Measurements from ENCODE around the gene AASDHPPT. TPM values are rescaled to one million over a fixed set of nuclear protein-coding genes. Genes with fewer than 3 reads are reported as not detected.
"Not testable (repeated sequence)": the region's sequence is repeated elsewhere in the genome, so short reads cannot be mapped to it uniquely, and the experiment has no call there.

AASDHPPT gene, protein sequence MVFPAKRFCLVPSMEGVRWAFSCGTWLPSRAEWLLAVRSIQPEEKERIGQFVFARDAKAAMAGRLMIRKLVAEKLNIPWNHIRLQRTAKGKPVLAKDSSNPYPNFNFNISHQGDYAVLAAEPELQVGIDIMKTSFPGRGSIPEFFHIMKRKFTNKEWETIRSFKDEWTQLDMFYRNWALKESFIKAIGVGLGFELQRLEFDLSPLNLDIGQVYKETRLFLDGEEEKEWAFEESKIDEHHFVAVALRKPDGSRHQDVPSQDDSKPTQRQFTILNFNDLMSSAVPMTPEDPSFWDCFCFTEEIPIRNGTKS
- 72.9 and 73.8 TPM in 2 replicates for total RNA-seq (2014; rRNA removed; shearing (Covaris generic))

DNA sequence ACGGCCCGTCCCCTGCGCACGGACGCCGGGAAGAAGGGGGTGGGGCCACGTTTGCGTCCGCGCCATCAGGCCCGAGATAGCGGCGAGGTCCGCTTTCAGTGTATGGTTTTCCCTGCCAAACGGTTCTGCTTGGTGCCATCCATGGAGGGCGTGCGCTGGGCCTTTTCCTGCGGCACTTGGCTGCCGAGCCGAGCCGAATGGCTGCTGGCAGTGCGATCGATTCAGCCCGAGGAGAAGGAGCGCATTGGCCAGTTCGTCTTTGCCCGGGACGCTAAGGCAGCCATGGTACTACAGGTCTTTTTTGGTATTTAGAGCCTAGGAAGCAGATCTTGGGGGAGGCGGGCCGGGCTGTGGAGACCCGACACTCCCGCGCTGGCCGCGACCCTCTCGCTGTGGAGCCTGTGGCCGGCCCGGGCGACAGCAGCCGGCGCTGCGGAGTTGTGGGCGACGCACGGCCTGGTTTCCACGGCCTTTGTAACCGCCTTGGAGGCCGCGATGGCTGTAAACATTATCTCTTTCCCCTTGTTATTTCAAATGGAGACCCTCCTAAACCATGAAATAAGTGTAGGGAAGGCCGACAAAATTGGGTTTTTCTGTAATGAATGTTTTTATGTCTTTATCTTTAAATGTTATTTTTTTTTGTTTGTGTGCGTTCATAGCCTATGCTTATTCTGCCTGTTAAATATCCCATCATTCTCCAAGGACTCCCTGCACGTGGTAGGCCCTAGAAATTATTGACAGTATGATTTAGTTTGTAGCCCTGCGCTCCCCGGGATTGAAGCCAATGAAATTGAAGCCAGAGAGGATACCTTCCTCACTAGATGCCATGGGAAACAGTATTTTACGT, at the start of gene AASDHPPT:
Gene AASDHPPT (plus strand): TSS at position 54 of the 847 bp plus-strand sequence. CDS start 49 bp downstream, at position 103.
- peak within 1 kb of the TSS; percentile 99 for H3K4me3 ChIP-seq
- H3K27ac ChIP-seq = peak within 1 kb of the TSS; percentile 94
- peaks cover 27% of the 10 kb centered on the region for H3K36me3 ChIP-seq
- no peaks in the 10 kb centered on the region for H3K27me3 ChIP-seq
- DNase-seq = peak in 1 of 2 experiments; percentile 44
- H3K4me1 ChIP-seq = no peaks in the 10 kb centered on the region; the same call in 1 of the 2 replicates
- H3K9me3 ChIP-seq (replicated peaks) = no peaks in the 10 kb centered on the region

DNA sequence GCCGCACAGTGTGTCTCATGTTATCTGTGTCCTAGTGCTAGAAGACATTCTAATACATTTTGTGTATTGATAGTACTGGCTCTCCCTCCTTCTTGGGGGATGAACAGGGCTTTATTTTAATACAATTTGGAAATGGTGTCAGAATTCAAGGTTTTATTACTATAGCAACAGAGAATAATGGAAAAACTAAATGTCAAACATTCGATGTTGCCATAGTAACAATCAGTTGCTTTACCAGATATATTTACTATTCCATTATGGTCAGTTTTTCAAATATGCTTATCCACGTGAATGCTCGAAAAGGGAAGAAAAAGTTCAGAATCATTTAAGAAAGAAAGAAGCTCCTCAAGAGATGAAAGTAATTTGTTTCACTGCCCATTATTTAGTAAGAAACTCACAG, 46.9 kb upstream of the AASDHPPT start:
- Histone ChIP-seq H3K4me3 (no peak overlapping the region), H3K9me3 (replicated peaks) (no peaks in the 10 kb centered on the region), H3K4me1 (no peaks in the 10 kb centered on the region), H3K36me3 (no peaks in the 10 kb centered on the region), H3K27ac (no peak overlapping the region), H3K27me3 (no peaks in the 10 kb centered on the region)
- DNase-seq = no peak

DNA sequence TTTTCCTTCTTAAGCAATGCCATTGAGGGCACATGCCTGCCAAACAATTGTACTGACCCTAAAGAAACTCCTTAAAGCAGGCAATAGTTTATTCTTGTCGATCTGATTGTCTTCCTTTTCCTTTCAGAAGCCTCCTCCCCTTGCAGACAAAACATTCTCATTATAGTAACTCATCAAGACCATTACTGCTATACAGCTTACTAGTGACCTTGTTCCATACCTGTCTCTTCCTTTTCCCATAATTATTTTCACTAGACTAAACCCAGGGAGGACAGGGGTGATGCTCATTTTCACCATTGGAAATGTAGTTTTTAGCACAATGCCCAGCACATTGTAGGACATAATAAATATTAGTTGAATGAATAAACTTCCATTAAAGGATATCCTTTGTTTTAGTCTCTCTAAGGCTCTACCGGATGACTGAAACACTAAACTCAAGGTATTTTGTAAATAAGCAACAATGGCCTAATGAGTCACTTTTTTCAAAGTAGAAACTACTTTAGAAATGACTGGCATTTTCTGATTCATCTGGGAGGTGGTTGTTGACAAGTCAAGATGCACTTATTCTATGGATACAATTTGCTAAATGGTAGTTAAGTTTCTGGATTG, 46.2 kb upstream of the AASDHPPT start:
- no peaks in the 10 kb centered on the region for H3K36me3 ChIP-seq
- DNase-seq = no peak

GRCh38 chr11:106031936-106032335, 45.5 kb upstream of the AASDHPPT start:
- Histone ChIP-seq H3K27ac (no peak overlapping the region), H3K36me3 (no peaks in the 10 kb centered on the region)

More for the DNA sequence above, 46.2 kb upstream of the AASDHPPT start:
- H3K27ac ChIP-seq = no peak overlapping the region
- no peak overlapping the region for H3K4me3 ChIP-seq
- no peaks in the 10 kb centered on the region for H3K27me3 ChIP-seq
- no peaks in the 10 kb centered on the region for H3K9me3 ChIP-seq (replicated peaks)
- H3K4me1 ChIP-seq = no peaks in the 10 kb centered on the region

DNA sequence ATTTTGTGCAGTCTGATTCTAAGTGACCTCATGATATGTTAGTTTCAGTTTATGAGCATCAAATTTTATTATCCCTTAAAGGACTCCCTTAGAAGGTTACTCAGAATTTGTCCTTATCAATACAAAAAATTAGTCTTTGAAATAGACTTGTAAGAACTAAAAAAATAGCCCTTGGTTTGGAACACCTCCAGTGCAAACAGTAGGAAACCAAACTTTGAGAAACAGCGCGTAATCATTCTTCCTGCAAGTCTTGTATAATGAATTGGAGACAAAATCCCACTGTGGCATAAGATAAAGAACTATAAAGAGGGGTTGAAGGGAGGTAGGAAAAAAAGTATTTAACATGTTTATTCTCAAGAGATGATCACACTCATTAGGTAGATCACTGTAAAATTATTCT, 44.6 kb upstream of the AASDHPPT start:
- Histone ChIP-seq H3K9me3 (replicated peaks) (no peaks in the 10 kb centered on the region), H3K4me3 (no peak overlapping the region), H3K36me3 (no peaks in the 10 kb centered on the region), H3K27me3 (no peaks in the 10 kb centered on the region), H3K4me1 (no peaks in the 10 kb centered on the region), H3K27ac (no peak overlapping the region)
- DNase-seq = no peak

More at GRCh38 chr11:106031936-106032335, 45.5 kb upstream of the AASDHPPT start:
- no peaks in the 10 kb centered on the region for H3K27me3 ChIP-seq
- H3K9me3 ChIP-seq (replicated peaks) = no peaks in the 10 kb centered on the region
- H3K4me1 ChIP-seq = no peaks in the 10 kb centered on the region
- no peak overlapping the region for H3K4me3 ChIP-seq
- DNase-seq = no peak

- H3K36me3 ChIP-seq = no peaks in the 10 kb centered on the region
- no peak overlapping the region for H3K4me3 ChIP-seq
- no peak for DNase-seq
- H3K4me1 ChIP-seq = no peaks in the 10 kb centered on the region
- H3K27me3 ChIP-seq = no peaks in the 10 kb centered on the region
- no peak overlapping the region for H3K27ac ChIP-seq
- H3K9me3 ChIP-seq (replicated peaks) = no peaks in the 10 kb centered on the region
Measured at GRCh38 chr11:106043540-106043939, 33.9 kb upstream of the AASDHPPT start.

DNA sequence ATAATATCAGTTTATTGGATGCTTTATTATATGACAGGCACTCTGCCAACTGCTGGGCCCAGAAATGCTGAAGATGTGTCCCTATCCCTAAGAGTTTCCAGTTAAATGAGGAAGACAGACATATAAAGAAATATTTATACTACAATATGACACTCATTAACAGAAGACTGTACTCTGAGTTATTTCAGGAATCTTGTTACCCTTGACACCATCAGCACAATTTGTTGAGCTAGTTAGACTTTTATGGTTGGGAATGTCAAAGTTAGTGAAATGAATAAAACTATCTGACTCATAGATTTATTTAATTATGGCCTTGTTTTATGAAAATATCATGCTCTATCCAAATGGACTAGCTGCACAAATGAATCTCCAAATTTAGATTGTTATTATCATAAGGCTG, 29.8 kb upstream of the AASDHPPT start:
- H3K36me3 ChIP-seq = no peaks in the 10 kb centered on the region
- no peaks in the 10 kb centered on the region for H3K27me3 ChIP-seq
- H3K4me1 ChIP-seq = no peaks in the 10 kb centered on the region
- no peak overlapping the region for H3K4me3 ChIP-seq
- H3K9me3 ChIP-seq (replicated peaks) = no peaks in the 10 kb centered on the region
- H3K27ac ChIP-seq = no peak overlapping the region
- DNase-seq = no peak

DNA sequence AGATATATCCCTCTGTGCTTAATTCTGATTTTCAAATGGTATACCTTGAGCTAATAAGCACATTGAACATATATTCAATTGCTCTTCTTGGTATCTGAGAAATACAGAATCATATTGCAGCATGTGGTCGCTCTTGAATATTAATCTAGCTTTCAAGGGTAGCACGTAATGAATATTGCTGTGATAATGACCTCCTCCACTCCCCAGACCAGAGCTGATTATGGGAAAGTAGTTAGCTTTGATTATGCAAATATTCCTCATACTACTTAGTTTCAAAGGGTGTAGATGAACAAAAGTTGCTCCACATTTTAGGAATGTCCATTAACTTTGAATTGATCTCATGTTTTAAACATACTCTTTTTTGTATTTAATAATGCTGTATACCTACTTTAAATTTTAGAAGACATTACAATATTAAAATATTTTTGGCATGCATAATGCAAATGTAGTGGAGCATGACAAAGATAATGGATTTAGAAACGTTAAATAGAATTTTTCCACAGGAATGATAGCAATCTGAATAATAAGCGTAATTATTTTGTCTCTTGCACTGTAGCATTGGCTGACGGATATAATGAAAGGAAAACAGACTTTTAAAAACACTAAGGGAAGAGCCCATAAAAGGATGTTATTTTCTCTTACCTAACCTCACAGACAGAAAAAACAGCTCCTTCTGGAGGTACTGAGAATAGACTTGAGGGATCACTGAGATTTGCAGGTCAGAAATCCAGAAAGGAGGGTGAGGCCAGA, 27.6 kb upstream of the AASDHPPT start:
- H3K27ac ChIP-seq = no peak overlapping the region
- H3K4me1 ChIP-seq = no peaks in the 10 kb centered on the region
- H3K4me3 ChIP-seq = no peak overlapping the region
- H3K9me3 ChIP-seq (replicated peaks) = no peaks in the 10 kb centered on the region
- H3K27me3 ChIP-seq = no peaks in the 10 kb centered on the region
- DNase-seq = no peak
- H3K36me3 ChIP-seq = no peaks in the 10 kb centered on the region

- H3K27ac ChIP-seq = no peak overlapping the region
- H3K9me3 ChIP-seq (replicated peaks) = no peaks in the 10 kb centered on the region
- no peaks in the 10 kb centered on the region for H3K36me3 ChIP-seq
- H3K4me1 ChIP-seq = no peaks in the 10 kb centered on the region
- H3K27me3 ChIP-seq = no peaks in the 10 kb centered on the region
- H3K4me3 ChIP-seq = no peak overlapping the region
- no peak for DNase-seq
Measured at GRCh38 chr11:106051103-106051502, 26.4 kb upstream of the AASDHPPT start.

- H3K27ac ChIP-seq; DNase-seq; H3K9me3 ChIP-seq (replicated peaks); H3K4me3 ChIP-seq; H3K27me3 ChIP-seq; H3K36me3 ChIP-seq; H3K4me1 ChIP-seq: not testable (repeated sequence)
Measured at GRCh38 chr11:106058377-106058776, 19.1 kb upstream of the AASDHPPT start.

DNA sequence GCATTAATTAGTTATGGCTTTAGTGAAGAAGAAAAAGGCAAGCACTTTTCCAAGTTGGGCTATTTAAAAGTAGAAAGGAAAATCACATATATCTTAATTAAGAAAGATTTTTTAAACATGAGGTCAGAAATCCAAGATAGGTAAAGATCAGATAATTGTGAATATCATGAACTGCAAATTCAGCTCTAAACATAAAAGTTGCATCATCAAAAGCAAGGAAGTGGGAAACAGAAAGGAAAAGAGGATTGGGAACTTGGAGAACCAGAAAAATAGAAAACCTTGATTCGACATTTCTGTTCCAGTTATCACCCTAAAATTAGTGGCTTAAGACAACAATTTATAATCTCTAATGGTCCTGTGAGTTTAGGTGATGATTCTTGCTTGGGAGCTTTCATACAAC, 17.8 kb upstream of the AASDHPPT start:
- Histone ChIP-seq H3K9me3 (replicated peaks) (no peaks in the 10 kb centered on the region), H3K27ac (no peak overlapping the region), H3K27me3 (no peaks in the 10 kb centered on the region), H3K4me1 (no peaks in the 10 kb centered on the region), H3K4me3 (no peak overlapping the region), H3K36me3 (no peaks in the 10 kb centered on the region)
- no peak for DNase-seq

DNA sequence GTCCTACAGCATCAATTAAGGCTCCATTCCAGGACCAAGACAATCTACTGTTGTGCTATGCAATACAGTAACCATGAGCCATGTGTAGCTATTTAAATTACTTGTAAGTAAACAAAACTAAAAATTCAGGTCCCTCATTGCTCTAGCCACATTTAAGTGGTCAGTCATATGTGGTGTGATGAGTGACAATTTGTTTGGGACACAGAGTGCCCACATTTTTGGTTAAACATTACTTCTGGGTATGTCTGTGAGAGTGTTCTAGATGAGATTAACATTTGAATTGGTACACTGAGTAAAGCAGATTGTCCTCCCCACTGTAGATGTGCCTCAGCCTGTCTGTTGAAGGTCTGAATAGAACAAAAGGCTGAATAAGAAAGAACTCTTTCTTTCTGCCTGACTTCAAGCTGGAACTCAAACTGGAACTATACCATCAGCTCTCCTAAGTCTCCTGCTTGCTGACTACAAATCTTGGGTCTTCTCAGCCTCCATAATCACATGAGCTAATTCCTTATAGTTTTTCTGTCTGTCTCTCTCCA, 16.1 kb upstream of the AASDHPPT start:
- H3K27ac ChIP-seq = no peak overlapping the region
- no peaks in the 10 kb centered on the region for H3K36me3 ChIP-seq
- no peaks in the 10 kb centered on the region for H3K27me3 ChIP-seq

DNA sequence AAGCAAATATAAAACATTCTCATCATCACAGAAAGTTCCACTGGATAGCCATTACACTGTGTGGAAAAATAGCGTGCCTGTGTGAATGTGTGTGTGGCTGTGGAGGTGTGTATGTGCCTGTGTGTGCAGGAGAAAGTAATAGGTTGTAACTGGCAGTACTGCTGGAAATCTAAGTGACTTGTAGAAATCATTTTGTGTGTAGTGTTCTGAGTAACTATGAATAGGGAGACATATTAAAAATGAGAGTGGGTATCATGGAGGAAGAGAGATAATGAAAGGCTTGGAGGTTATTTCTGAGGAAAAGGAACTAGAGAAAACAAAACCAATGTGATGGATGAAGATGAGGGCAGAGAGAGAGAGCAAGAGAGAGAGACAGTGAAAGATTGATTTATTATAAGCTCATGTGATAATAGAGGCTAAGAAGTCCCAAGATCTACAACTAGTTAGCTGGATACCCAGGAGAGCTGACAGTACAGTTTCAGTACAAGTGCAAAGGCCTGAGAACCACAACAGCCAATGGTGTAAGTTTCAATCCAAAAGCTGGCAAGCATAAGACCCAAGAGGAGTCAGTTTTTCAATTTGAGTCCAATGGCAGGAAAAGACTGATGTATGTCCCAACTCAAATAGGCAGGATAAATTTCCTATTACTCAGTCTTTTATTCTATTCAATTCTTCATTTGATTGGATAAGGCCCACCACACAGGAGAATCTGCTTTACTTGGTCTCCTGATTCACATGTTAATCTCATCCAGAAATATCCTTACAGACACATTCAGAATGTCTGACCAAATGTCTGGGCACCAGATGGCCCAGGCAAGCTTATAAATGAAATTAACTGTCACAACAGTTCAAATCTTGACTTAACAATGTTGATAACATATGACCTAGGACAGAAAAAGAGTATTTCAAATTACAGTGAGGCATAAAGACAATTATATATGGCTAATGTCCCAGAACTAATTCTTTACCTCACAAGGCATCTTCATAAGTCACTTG, 15.2 kb upstream of the AASDHPPT start:
- Histone ChIP-seq H3K36me3 (no peaks in the 10 kb centered on the region), H3K27ac (no peak overlapping the region), H3K4me1 (no peaks in the 10 kb centered on the region), H3K27me3 (no peaks in the 10 kb centered on the region), H3K9me3 (replicated peaks) (no peaks in the 10 kb centered on the region), H3K4me3 (no peak overlapping the region)
- DNase-seq = no peak

More for the DNA sequence above, 16.1 kb upstream of the AASDHPPT start:
- H3K4me1 ChIP-seq = no peaks in the 10 kb centered on the region
- DNase-seq = no peak
- no peak overlapping the region for H3K4me3 ChIP-seq
- H3K9me3 ChIP-seq (replicated peaks) = no peaks in the 10 kb centered on the region
